ENCODE measurements around the gene IPO8.
"Not testable (repeated sequence)": the region's sequence is repeated elsewhere in the genome, so short reads cannot be mapped to it uniquely, and the experiment has no call there.

The IPO8 gene

GRCh38 chr12:30602678-30603077 is 93.0 kb downstream of the IPO8 start:
- no peak for DNase-seq

- DNase-seq, result no peak
Measured at GRCh38 chr12:30599608-30600007, 96.1 kb downstream of the IPO8 start.

- no peak for DNase-seq
Measured at GRCh38 chr12:30598889-30599288, 96.8 kb downstream of the IPO8 start.

- DNase-seq, result no peak
Measured at GRCh38 chr12:30595742-30596141, 99.9 kb downstream of the IPO8 start.

GRCh38 chr12:30594509-30594908 is 101.2 kb downstream of the IPO8 start:
- no peak for DNase-seq

GRCh38 chr12:30588572-30588971 is 107.1 kb downstream of the IPO8 start:
- DNase-seq, result not testable (repeated sequence)

GRCh38 chr12:30587782-30588181 is 107.9 kb downstream of the IPO8 start:
- DNase-seq, result no peak

- no peak for DNase-seq
Measured at GRCh38 chr12:30585877-30586276, 109.8 kb downstream of the IPO8 start.

GRCh38 chr12:30582943-30583342 is 112.7 kb downstream of the IPO8 start:
- DNase-seq, result no peak

- no peak for DNase-seq
Measured at GRCh38 chr12:30580344-30580743, 115.3 kb downstream of the IPO8 start.
